Loucy (cell line): Measurements from ENCODE around the gene CLVS2.

ENCODE experiments used
- EZH2phosphoT487 ChIP-seq: fragments of 200-600 bp; IDR thresholded peaks from 2 replicates; pipeline ENCODE4 v1.6.1; 2018; ENCODE audit warnings: antibody characterized with exemption, mild to moderate bottlenecking, moderate library complexity, borderline replicate concordance
- TF ChIP-seq, protein P1 (sequence below): fragments of 200-600 bp; sonication (generic); conservative IDR thresholded peaks from 2 replicates; pipeline ENCODE4 v1.5.1; 2014; ENCODE audit warnings: mild to moderate bottlenecking, antibody characterized with exemption, low read length

DNA sequence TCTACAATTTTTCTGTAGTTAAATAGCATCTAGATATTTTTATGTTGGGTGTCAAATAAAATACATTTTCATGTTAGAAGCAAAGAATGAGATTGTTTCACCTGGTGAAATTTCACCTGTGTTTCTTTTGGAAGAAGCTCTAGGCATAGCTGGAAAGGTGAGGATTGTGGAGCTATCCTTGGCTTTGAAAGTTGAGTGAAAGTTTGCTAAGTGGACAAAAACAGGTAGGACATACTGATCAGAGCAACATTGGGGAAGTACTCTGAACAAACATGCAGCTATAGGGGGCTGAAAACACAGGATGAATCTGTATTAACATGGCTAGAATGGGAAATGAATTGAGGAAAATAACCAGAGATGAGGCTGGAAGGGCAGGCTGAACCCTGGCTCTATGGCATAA, 18.8 kb downstream of the CLVS2 start:
- TF ChIP-seq, protein P1, sequence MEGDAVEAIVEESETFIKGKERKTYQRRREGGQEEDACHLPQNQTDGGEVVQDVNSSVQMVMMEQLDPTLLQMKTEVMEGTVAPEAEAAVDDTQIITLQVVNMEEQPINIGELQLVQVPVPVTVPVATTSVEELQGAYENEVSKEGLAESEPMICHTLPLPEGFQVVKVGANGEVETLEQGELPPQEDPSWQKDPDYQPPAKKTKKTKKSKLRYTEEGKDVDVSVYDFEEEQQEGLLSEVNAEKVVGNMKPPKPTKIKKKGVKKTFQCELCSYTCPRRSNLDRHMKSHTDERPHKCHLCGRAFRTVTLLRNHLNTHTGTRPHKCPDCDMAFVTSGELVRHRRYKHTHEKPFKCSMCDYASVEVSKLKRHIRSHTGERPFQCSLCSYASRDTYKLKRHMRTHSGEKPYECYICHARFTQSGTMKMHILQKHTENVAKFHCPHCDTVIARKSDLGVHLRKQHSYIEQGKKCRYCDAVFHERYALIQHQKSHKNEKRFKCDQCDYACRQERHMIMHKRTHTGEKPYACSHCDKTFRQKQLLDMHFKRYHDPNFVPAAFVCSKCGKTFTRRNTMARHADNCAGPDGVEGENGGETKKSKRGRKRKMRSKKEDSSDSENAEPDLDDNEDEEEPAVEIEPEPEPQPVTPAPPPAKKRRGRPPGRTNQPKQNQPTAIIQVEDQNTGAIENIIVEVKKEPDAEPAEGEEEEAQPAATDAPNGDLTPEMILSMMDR: no peak
- no peak for TF ChIP-seq EZH2phosphoT487
